CD14-positive monocyte (primary cell): ENCODE results near the gene TOM1L2. TPM values are rescaled to one million over a fixed set of nuclear protein-coding genes. Genes with fewer than 3 reads are reported as not detected.

Source experiments
- DNase-seq, 3 donors: peaks; one replicate each; pipeline ENCODE4 v3.0.0-alpha.2; 2011 to 2022
- H2AFZ ChIP-seq: 2 replicates; pipeline ENCODE4 v1.6.0; 2012; ENCODE audit warnings: mild to moderate bottlenecking, low read depth, low read length, inconsistent platforms; ENCODE audit not compliant: insufficient read depth, poor library complexity, severe bottlenecking
- H3K27ac ChIP-seq, 2 donors: 1 replicate in 1 of 2; 2 replicates in 1 of 2; pipeline ENCODE4 v1.5.1; 2012 to 2013; ENCODE audit warnings: low read length in 2 of 2, control low read depth in 1 of 2, inconsistent platforms in 1 of 2, low read depth in 1 of 2, mild to moderate bottlenecking in 1 of 2
- H3K27me3 ChIP-seq, 2 donors: one replicate each; pipeline versions ENCODE4 v1.6.0 to v1.6.1; 2011 to 2013; ENCODE audit warnings: low read length in 2 of 2; ENCODE audit not compliant: control insufficient read depth in 2 of 2, insufficient read depth in 2 of 2
- H3K36me3 ChIP-seq, 2 donors: replicated peaks in 1 of 2; 1 replicate in 1 of 2; 2 replicates in 1 of 2; pipeline versions ENCODE4 v1.5.1 to v1.6.1; 2012 to 2013; ENCODE audit warnings: low read length in 2 of 2, control low read depth in 1 of 2, inconsistent platforms in 1 of 2, mild to moderate bottlenecking in 1 of 2; ENCODE audit not compliant: insufficient read depth in 2 of 2, control insufficient read depth in 1 of 2
- H3K4me1 ChIP-seq, 2 donors: 1 replicate in 1 of 2; 2 replicates in 1 of 2; pipeline versions ENCODE4 v1.5.1 to v1.6.1; 2012 to 2013; ENCODE audit warnings: low read length in 2 of 2, control low read depth in 1 of 2, inconsistent platforms in 1 of 2, mild to moderate bottlenecking in 1 of 2, moderate library complexity in 1 of 2; ENCODE audit not compliant: insufficient read depth in 2 of 2, control insufficient read depth in 1 of 2
- H3K4me2 ChIP-seq: replicated peaks from 2 replicates; pipeline ENCODE3; 2012; ENCODE audit warnings: low read length, moderate library complexity, mild to moderate bottlenecking; ENCODE audit not compliant: poor library complexity, severe bottlenecking; ENCODE audit errors: extremely low read depth
- H3K4me3 ChIP-seq, 3 experiments: fragments of 200-600 bp in 1 of 3; sonication (generic) in 1 of 3; replicated peaks in 1 of 3; 1 replicate in 2 of 3; 2 replicates in 1 of 3; pipeline ENCODE4 v1.5.1; 2011 to 2013; ENCODE audit warnings: low read length in 3 of 3, mild to moderate bottlenecking in 3 of 3, control low read depth in 2 of 3, low read depth in 2 of 3, inconsistent platforms in 1 of 3, moderate library complexity in 1 of 3
- H3K79me2 ChIP-seq: 2 replicates; pipeline ENCODE4 v1.6.0; 2012; ENCODE audit warnings: mild to moderate bottlenecking, control low read depth, inconsistent platforms, low read length, moderate library complexity; ENCODE audit not compliant: insufficient read depth
- H3K9ac ChIP-seq: 2 replicates; pipeline ENCODE4 v1.6.0; 2017; ENCODE audit warnings: low read length, mild to moderate bottlenecking; ENCODE audit not compliant: insufficient read depth, poor library complexity, severe bottlenecking
- H3K9me3 ChIP-seq, 2 donors: replicated peaks in 1 of 2; 1 replicate in 1 of 2; 2 replicates in 1 of 2; pipeline versions ENCODE4 v1.5.1 to v1.6.1; 2012 to 2013; ENCODE audit warnings: low read length in 2 of 2, control low read depth in 1 of 2; ENCODE audit not compliant: control insufficient read depth in 1 of 2, insufficient read depth in 1 of 2
- H4K20me1 ChIP-seq: 2 replicates; pipeline ENCODE4 v1.6.0; 2012; ENCODE audit warnings: mild to moderate bottlenecking, low read length, control low read depth, moderate library complexity; ENCODE audit not compliant: insufficient read depth
- H3K27ac Mint-ChIP-seq, 7 donors: one replicate each; pipeline ENCODE4 v1.8.0; 2020; ENCODE audit warnings: mild to moderate bottlenecking in 7 of 7, mixed read lengths in 7 of 7, moderate library complexity in 6 of 7, inconsistent platforms in 2 of 7
- H3K27me3 Mint-ChIP-seq, 3 donors: one replicate each; pipeline ENCODE4 v1.8.0; 2021 to 2022; ENCODE audit warnings: low read depth in 3 of 3, mild to moderate bottlenecking in 3 of 3, mixed read lengths in 3 of 3, moderate library complexity in 3 of 3, inconsistent platforms in 1 of 3
- H3K36me3 Mint-ChIP-seq, 2 donors: one replicate each; pipeline ENCODE4 v1.8.0; 2020; ENCODE audit warnings: mixed read lengths in 2 of 2, inconsistent platforms in 1 of 2, mild to moderate bottlenecking in 1 of 2
- H3K4me1 Mint-ChIP-seq: one replicate; pipeline ENCODE4 v1.8.0; 2020; ENCODE audit warnings: mild to moderate bottlenecking, mixed read lengths
- H3K4me3 Mint-ChIP-seq, 2 donors: one replicate each; pipeline ENCODE4 v1.8.0; 2020; ENCODE audit warnings: mild to moderate bottlenecking in 2 of 2, mixed read lengths in 2 of 2, moderate library complexity in 1 of 2
- H3K9me3 Mint-ChIP-seq, 7 donors: one replicate each; pipeline ENCODE4 v1.8.0; 2020 to 2022; ENCODE audit warnings: mixed read lengths in 7 of 7, mild to moderate bottlenecking in 6 of 7, moderate library complexity in 6 of 7, inconsistent platforms in 2 of 7
- WGBS: methylation state at CpG from one replicate; pipeline ENCODE4 v1.1.5; 2013; ENCODE audit warnings: missing lambda C conversion rate; ENCODE audit not compliant: insufficient coverage; 5-methylcytosine and 5-hydroxymethylcytosine counted together
- intact Hi-C, 2 donors: fragments of 100-400 bp; cut with micrococcal nuclease; formaldehyde crosslinking; loops; one replicate each; pipeline versions ENCODE4 v1.15.0 to v1.15.1; 2023
- polyA plus RNA-seq, 3 donors: library from polyadenylated mRNA; depleted of rRNA in 1 of 3; unstranded in 2 of 3; stranded (reverse) in 1 of 3; fragments of 300-500 nt in 2 of 3; fragments of >200 nt in 1 of 3; fragmentation: Illumina TruSeq in 2 of 3; gene quantifications; 1 replicate in 2 of 3; 2 replicates in 1 of 3; pipeline ENCODE4 v1.2.3, GENCODE V29; 2012 to 2021
- TF ChIP-seq, protein P1 (sequence below): fragments of 200-600 bp; IDR thresholded peaks from one replicate; pipeline ENCODE4 v1.8.0; 2022; ENCODE audit warnings: antibody characterized with exemption, mild to moderate bottlenecking

Gene TOM1L2
- polyA plus RNA-seq, 3 donors, result 1.7 to 28.2 (median 2.8) TPM

DNA sequence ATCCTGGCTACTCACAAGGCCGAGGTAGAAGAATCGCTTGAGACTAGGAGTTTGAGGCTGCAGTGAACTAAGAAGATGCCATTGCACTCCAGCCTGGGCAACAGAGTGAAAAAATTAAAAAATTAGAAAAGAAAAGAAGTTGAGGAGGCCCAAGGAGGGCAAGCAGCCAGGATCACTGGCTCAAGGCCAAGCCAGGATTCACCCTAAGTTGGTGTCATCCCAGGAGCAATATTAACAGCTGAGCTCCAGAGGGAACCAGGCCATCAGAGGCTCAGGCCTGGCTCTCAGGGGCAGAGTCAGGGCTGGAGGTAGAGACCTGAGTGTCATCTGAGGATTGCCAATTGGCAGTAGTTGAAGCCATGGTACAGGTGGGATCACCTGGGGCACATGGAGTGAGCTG, 21.2 kb upstream of the TOM1L2 start:
- Histone ChIP-seq H3K4me2 (no peak overlapping the region), H3K36me3 (no peaks in the 10 kb centered on the region), H3K9me3 (no peaks in the 10 kb centered on the region), H3K79me2 (no peaks in the 10 kb centered on the region), H3K4me3 (no peak overlapping the region), H3K27me3 (no peaks in the 10 kb centered on the region), H3K9ac (no peak overlapping the region), H3K4me1 (no peaks in the 10 kb centered on the region), H4K20me1 (no peaks in the 10 kb centered on the region), H3K27ac (no peak overlapping the region), H2AFZ (no peak overlapping the region)
- Mint-ChIP-seq H3K4me3 (no peak overlapping the region), H3K9me3 (peaks cover 0 to 2% (median 0%) of the 10 kb centered on the region in 7 donors), H3K27ac (peak overlapping the region in 2 of 7 donors; percentile 18 to 57), H3K4me1 (peaks cover 3% of the 10 kb centered on the region), H3K36me3 (no peaks in the 10 kb centered on the region), H3K27me3 (peaks cover 2 to 6% (median 6%) of the 10 kb centered on the region in 3 donors)
- TF ChIP-seq, protein P1, sequence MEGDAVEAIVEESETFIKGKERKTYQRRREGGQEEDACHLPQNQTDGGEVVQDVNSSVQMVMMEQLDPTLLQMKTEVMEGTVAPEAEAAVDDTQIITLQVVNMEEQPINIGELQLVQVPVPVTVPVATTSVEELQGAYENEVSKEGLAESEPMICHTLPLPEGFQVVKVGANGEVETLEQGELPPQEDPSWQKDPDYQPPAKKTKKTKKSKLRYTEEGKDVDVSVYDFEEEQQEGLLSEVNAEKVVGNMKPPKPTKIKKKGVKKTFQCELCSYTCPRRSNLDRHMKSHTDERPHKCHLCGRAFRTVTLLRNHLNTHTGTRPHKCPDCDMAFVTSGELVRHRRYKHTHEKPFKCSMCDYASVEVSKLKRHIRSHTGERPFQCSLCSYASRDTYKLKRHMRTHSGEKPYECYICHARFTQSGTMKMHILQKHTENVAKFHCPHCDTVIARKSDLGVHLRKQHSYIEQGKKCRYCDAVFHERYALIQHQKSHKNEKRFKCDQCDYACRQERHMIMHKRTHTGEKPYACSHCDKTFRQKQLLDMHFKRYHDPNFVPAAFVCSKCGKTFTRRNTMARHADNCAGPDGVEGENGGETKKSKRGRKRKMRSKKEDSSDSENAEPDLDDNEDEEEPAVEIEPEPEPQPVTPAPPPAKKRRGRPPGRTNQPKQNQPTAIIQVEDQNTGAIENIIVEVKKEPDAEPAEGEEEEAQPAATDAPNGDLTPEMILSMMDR, result no peak
- DNase-seq, result no peak
- intact Hi-C loops, result loop anchor here in 1 of 2 donors (5.0 kb wide), 1 partner anchor 34 kb away; no protein-coding TSS in a partner anchor
- WGBS, result 87% methylated on average over 2 of the region's 2 CpGs

DNA sequence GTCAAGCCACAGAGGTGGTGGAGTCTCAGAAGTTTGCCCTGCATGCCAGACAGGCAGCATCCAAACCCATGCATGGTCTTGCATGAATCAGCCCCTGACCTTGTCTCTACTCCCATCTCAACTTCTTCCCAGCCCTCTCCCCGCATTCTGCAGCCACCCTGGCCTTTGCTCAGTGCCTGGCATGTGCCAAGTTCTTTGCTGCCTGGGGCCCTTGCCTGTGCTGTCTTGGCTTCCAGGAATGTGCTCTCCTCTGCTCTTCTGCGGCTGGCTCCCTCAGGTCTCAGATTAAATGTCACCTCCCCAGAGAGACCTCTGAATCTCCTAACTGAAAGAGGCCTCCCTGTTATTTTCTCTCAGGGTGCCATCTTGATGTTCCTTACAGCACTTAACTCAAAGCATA, 18.1 kb upstream of the TOM1L2 start:
- Histone ChIP-seq H3K79me2 (no peaks in the 10 kb centered on the region), H3K4me2 (no peak overlapping the region), H2AFZ (no peak overlapping the region), H4K20me1 (no peaks in the 10 kb centered on the region), H3K36me3 (no peaks in the 10 kb centered on the region), H3K9ac (no peak overlapping the region), H3K4me1 (no peaks in the 10 kb centered on the region), H3K27me3 (no peaks in the 10 kb centered on the region), H3K4me3 (no peak overlapping the region), H3K27ac (no peak overlapping the region), H3K9me3 (no peaks in the 10 kb centered on the region)
- H3K27ac Mint-ChIP-seq, result peak overlapping the region in 2 of 7 donors; percentile 59 to 62
- H3K4me1 Mint-ChIP-seq, result peaks cover 3% of the 10 kb centered on the region
- H3K27me3 Mint-ChIP-seq, result peaks cover 2 to 8% (median 6%) of the 10 kb centered on the region in 3 donors
- H3K9me3 Mint-ChIP-seq, result peaks cover 0 to 2% (median 0%) of the 10 kb centered on the region in 7 donors
- TF ChIP-seq, protein P1, result no peak
- 100% methylated on average over 2 of the region's 2 CpGs for WGBS
- H3K4me3 Mint-ChIP-seq, result peak overlapping the region in 1 of 2 donors; percentile 31
- DNase-seq, result no peak
- intact Hi-C loops, result loop anchor here in 1 of 2 donors (5.0 kb wide), 1 partner anchor 37 kb away; no protein-coding TSS in a partner anchor
- no peaks in the 10 kb centered on the region for H3K36me3 Mint-ChIP-seq
